Tibial nerve (tissue), 4 donors: ENCODE measurements around the gene UGT1A5.

ENCODE experiments used
- CTCF ChIP-seq, 5 experiments: fragments of 200-600 bp in 3 of 5; fragments of 450-650 bp in 2 of 5; sonication (generic) in 3 of 5; IDR thresholded peaks; one replicate each; pipeline ENCODE4 v1.5.1; 2016 to 2019; ENCODE audit warnings: antibody characterized with exemption in 5 of 5, mild to moderate bottlenecking in 3 of 5, moderate library complexity in 2 of 5
- EP300 ChIP-seq, 2 donors: sonication (generic); formaldehyde crosslinking; IDR thresholded peaks; one replicate each; pipeline ENCODE4 v1.6.1; 2017; ENCODE audit warnings: antibody characterized with exemption in 2 of 2, mild to moderate bottlenecking in 1 of 2
- POLR2A ChIP-seq, 2 donors: fragments of 450-650 bp; IDR thresholded peaks; one replicate each; pipeline ENCODE4 v1.6.1; 2017; ENCODE audit warnings: antibody characterized with exemption in 2 of 2, mild to moderate bottlenecking in 2 of 2, moderate library complexity in 2 of 2

GRCh38 chr2:233758849-233759248 is 46.1 kb downstream of the UGT1A5 start:
- no peak for TF ChIP-seq CTCF (IDR thresholded peaks at IDR 0.05)
- no peak for TF ChIP-seq POLR2A (IDR thresholded peaks at IDR 0.05)
- TF ChIP-seq EP300 (IDR thresholded peaks at IDR 0.05), result no peak
